ENCODE data around the gene PUM1.

DNA sequence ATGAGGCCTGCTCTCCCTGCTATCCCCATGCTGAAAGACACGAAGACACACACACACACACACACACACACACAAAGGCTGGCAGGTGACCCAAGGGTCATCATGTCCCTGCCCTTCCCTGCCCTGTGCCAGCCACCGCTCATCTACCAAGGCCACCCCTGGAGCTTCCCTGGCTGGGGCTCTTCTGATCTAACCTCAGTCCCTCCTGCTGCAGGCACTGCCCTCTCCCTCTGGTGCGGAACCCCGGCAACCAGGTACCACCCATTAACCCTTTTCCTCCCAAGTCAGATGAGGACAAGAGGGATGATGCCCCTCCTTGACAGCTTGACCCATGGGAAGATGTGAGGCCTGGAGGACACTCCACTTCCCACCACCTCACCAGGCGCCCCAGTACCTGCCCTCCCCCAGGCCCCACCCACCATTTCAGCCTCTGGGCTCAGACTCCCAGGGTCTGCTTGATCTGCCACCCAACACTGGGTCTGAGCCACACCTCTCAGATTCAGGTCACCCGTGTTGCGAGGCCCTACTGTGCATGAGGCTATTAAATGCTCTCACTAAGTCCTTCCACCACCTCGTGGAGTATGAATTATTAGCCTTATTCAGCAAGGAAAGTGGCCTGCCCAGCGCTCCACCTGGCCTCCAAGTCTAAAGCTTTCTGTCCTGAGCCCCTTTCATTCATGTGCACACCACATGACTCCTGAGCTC, 159.4 kb downstream of the PUM1 start:
- TF ChIP-seq, protein P1, sequence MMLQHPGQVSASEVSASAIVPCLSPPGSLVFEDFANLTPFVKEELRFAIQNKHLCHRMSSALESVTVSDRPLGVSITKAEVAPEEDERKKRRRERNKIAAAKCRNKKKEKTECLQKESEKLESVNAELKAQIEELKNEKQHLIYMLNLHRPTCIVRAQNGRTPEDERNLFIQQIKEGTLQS (IDR thresholded peaks at IDR 0.05; ENCODE audit: insufficient read depth, low read depth, low read length) = no peak
- no peak for TF ChIP-seq ZNF274 (IDR thresholded peaks at IDR 0.05; ENCODE audit: borderline replicate concordance, extremely low read depth, low read length)
- TF ChIP-seq EZH2 (IDR thresholded peaks at IDR 0.05; ENCODE audit: low read depth, low read length, severe bottlenecking) = no peak
- TF ChIP-seq, protein P2, sequence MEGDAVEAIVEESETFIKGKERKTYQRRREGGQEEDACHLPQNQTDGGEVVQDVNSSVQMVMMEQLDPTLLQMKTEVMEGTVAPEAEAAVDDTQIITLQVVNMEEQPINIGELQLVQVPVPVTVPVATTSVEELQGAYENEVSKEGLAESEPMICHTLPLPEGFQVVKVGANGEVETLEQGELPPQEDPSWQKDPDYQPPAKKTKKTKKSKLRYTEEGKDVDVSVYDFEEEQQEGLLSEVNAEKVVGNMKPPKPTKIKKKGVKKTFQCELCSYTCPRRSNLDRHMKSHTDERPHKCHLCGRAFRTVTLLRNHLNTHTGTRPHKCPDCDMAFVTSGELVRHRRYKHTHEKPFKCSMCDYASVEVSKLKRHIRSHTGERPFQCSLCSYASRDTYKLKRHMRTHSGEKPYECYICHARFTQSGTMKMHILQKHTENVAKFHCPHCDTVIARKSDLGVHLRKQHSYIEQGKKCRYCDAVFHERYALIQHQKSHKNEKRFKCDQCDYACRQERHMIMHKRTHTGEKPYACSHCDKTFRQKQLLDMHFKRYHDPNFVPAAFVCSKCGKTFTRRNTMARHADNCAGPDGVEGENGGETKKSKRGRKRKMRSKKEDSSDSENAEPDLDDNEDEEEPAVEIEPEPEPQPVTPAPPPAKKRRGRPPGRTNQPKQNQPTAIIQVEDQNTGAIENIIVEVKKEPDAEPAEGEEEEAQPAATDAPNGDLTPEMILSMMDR (IDR thresholded peaks at IDR 0.05; ENCODE audit: control extremely low read depth in 1 of 3, insufficient read depth in 1 of 3, low read depth in 1 of 3, low read length in 3 of 3) = no peak
- TF ChIP-seq TAF1 (IDR thresholded peaks at IDR 0.05; ENCODE audit: low read depth, low read length) = no peak
- no peak for TF ChIP-seq RAD21 (IDR thresholded peaks at IDR 0.05 in 1 of 2, conservative IDR thresholded peaks at IDR 0.05 in 1 of 2; ENCODE audit: low read depth in 2 of 2, low read length in 2 of 2)
- no peak for TF ChIP-seq SUZ12 (IDR thresholded peaks at IDR 0.05; ENCODE audit: low read length)
- TF ChIP-seq CEBPB (IDR thresholded peaks at IDR 0.05; ENCODE audit: low read depth, low read length) = no peak
- no peak for TF ChIP-seq POLR2A (IDR thresholded peaks at IDR 0.05; ENCODE audit: control extremely low read depth in 1 of 2, low read depth in 2 of 2, low read length in 2 of 2)
- TF ChIP-seq MAX (IDR thresholded peaks at IDR 0.05) = no peak
- TF ChIP-seq SP1 (IDR thresholded peaks at IDR 0.05; ENCODE audit: low read depth, low read length) = no peak
- no peak for TF ChIP-seq POLR2AphosphoS5 (IDR thresholded peaks at IDR 0.05; ENCODE audit: low read depth, low read length)
- no peak for TF ChIP-seq CBX8 (IDR thresholded peaks at IDR 0.05; ENCODE audit: borderline replicate concordance, low read depth, low read length)
- no peak for TF ChIP-seq ASH2L (IDR thresholded peaks at IDR 0.05; ENCODE audit: low read length)

All from H1 (cell line).